ENCODE measurements around the gene COL9A3. TPM values are rescaled to one million over a fixed set of nuclear protein-coding genes. Genes with fewer than 3 reads are reported as not detected.

The COL9A3 gene
- total RNA-seq, 4 donors from 2014 or later = 6.0 to 223 (median 8.0) TPM

DNA sequence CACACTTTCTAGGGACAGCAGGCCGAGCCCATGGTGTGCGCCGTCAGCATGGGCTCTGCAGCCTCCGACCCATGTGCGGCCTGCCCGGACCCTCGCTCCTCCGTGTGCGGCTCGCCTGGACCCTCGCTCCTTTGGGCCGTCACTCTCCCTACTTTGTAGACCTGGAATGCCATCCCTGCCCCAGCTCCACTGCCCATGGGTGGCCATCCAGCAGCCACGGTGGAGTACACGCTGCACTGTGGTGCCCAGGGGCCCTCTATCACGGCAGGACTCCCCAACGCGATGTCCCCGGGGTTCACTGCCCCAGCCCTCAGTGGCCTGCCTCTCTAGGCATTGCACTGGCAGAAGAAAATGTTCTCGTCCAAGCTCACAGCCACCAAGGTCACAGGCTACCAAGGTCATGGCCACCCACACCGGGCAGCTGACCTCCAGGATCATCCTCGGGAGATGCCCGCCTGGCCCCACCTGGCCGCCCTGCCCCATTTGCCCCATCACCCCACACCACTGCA, 44.7 kb upstream of the COL9A3 start:
- in situ Hi-C loops (cut with MboI; ENCODE audit: low pct_ligation_motif_present in 1 of 4, low pct_unique_long_range_greater_than_20kb in 1 of 4, low sequenced_read_pairs in 3 of 4) (no loop called here), intact Hi-C loops (cut with DNase I; ENCODE audit: low total_unique reads) (no loop called here)
- Histone ChIP-seq H3K9me3 (no peaks in the 10 kb centered on the region), H3K36me3 (no peaks in the 10 kb centered on the region), H3K4me3 (no peak overlapping the region), H3K4me1 (peaks cover 0 to 10% (median 2%) of the 10 kb centered on the region in 4 donors), H3K27me3 (peaks cover 5% of the 10 kb centered on the region), H3K27ac (no peak overlapping the region)
- no peak for TF ChIP-seq POLR2A (IDR thresholded peaks at IDR 0.05)
- no peak for DNase-seq
- WGBS, 2 donors (ENCODE audit: low coverage in 1 of 2) = 80 to 90% methylated on average over 2 to 23 of the region's 23 CpGs

DNA sequence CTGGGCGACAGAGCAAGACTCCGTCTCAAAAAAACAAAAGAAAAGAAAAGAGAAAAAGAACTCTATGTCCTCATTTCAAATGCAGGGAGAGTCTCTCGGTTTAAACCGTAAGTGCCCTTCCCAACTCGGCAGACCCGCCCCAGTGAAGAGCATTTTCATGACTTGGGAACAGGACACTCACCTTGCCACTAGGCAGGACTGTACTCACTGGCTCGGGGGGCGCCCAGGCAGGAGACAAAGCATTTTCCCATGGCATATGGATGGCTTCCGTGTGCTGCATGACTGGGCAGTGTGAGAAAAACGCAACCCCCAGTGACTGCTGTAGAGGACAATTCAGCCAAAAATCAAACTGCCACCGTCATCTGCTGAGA, 44.2 kb upstream of the COL9A3 start:
- DNase-seq = no peak
- H3K36me3 ChIP-seq = no peaks in the 10 kb centered on the region
- H3K4me1 ChIP-seq = peaks cover 0 to 10% (median 2%) of the 10 kb centered on the region in 4 donors
- no peaks in the 10 kb centered on the region for H3K9me3 ChIP-seq
- in situ Hi-C loops (cut with MboI; ENCODE audit: low pct_ligation_motif_present in 1 of 4, low pct_unique_long_range_greater_than_20kb in 1 of 4, low sequenced_read_pairs in 3 of 4) = no loop called here
- H3K27ac ChIP-seq = no peak overlapping the region
- H3K4me3 ChIP-seq = no peak overlapping the region
- TF ChIP-seq, protein P1, sequence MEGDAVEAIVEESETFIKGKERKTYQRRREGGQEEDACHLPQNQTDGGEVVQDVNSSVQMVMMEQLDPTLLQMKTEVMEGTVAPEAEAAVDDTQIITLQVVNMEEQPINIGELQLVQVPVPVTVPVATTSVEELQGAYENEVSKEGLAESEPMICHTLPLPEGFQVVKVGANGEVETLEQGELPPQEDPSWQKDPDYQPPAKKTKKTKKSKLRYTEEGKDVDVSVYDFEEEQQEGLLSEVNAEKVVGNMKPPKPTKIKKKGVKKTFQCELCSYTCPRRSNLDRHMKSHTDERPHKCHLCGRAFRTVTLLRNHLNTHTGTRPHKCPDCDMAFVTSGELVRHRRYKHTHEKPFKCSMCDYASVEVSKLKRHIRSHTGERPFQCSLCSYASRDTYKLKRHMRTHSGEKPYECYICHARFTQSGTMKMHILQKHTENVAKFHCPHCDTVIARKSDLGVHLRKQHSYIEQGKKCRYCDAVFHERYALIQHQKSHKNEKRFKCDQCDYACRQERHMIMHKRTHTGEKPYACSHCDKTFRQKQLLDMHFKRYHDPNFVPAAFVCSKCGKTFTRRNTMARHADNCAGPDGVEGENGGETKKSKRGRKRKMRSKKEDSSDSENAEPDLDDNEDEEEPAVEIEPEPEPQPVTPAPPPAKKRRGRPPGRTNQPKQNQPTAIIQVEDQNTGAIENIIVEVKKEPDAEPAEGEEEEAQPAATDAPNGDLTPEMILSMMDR (IDR thresholded peaks at IDR 0.05) = no peak
- TF ChIP-seq EP300 (IDR thresholded peaks at IDR 0.05; ENCODE audit: low read depth) = no peak
- no peak for TF ChIP-seq POLR2A (IDR thresholded peaks at IDR 0.05)
- TF ChIP-seq POLR2AphosphoS5 (IDR thresholded peaks at IDR 0.05) = no peak
- peaks cover 5% of the 10 kb centered on the region for H3K27me3 ChIP-seq
- WGBS, 2 donors (ENCODE audit: low coverage in 1 of 2) = 72 to 79% methylated on average over 6 to 11 of the region's 11 CpGs
- intact Hi-C loops (cut with DNase I; ENCODE audit: low total_unique reads) = no loop called here

DNA sequence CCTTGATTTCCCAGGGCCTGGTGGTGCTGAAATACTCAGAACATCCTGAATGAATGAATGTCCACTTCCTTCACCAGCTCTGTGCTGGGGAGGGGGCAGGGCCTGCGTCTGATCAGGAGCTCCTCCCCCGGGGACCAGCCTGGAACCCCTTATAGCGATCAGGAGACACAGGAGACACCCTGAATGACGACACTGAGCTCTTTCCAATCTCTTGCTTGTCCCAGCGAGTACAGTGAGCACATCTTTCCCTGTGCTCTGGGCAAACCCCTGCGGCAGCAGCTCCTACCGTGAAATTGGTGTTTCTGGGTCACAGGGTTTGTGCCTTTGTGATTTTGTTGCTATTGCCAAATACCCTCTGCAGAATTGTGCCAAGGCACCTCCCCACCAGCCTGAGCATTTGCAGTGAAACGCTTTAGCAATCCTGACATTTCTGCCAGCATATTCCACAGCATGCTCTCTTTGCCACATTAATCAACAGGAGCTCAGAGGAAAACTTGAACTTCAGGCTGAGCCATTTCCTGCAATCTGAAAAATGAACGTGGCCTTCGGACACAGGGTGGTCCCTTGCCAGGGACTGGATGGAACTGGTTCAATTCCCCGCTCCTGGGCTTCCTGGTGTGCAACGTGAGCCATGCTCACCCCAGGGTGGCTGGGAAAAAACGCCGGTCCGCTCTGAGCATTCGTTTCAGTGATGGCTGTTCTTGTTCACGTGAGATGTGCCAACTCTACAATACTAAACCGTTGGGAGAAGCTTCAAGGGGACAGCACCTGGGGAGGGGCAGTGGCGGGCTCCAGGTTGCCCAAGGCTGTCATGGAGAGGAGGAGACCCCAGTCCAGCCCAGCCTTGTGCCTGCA, 43.6 kb upstream of the COL9A3 start:
- peaks cover 5% of the 10 kb centered on the region for H3K27me3 ChIP-seq
- in situ Hi-C loops (cut with MboI; ENCODE audit: low pct_ligation_motif_present in 1 of 4, low pct_unique_long_range_greater_than_20kb in 1 of 4, low sequenced_read_pairs in 3 of 4) (no loop called here), intact Hi-C loops (cut with DNase I; ENCODE audit: low total_unique reads) (no loop called here)
- no peak overlapping the region for H3K27ac ChIP-seq
- no peak overlapping the region for H3K4me3 ChIP-seq
- WGBS, 2 donors (ENCODE audit: low coverage in 1 of 2) = 57% methylated on average over 19 of the region's 19 CpGs; no CpG with 5 or more reads in 1 of the 2 donors
- H3K4me1 ChIP-seq = peaks cover 0 to 10% (median 2%) of the 10 kb centered on the region in 4 donors
- TF ChIP-seq POLR2AphosphoS5 (IDR thresholded peaks at IDR 0.05) = no peak
- TF ChIP-seq EP300 (IDR thresholded peaks at IDR 0.05; ENCODE audit: low read depth) = no peak
- TF ChIP-seq POLR2A (IDR thresholded peaks at IDR 0.05) = no peak
- TF ChIP-seq, protein P1 (IDR thresholded peaks at IDR 0.05) = no peak
- no peaks in the 10 kb centered on the region for H3K36me3 ChIP-seq
- no peaks in the 10 kb centered on the region for H3K9me3 ChIP-seq
- no peak for DNase-seq

DNA sequence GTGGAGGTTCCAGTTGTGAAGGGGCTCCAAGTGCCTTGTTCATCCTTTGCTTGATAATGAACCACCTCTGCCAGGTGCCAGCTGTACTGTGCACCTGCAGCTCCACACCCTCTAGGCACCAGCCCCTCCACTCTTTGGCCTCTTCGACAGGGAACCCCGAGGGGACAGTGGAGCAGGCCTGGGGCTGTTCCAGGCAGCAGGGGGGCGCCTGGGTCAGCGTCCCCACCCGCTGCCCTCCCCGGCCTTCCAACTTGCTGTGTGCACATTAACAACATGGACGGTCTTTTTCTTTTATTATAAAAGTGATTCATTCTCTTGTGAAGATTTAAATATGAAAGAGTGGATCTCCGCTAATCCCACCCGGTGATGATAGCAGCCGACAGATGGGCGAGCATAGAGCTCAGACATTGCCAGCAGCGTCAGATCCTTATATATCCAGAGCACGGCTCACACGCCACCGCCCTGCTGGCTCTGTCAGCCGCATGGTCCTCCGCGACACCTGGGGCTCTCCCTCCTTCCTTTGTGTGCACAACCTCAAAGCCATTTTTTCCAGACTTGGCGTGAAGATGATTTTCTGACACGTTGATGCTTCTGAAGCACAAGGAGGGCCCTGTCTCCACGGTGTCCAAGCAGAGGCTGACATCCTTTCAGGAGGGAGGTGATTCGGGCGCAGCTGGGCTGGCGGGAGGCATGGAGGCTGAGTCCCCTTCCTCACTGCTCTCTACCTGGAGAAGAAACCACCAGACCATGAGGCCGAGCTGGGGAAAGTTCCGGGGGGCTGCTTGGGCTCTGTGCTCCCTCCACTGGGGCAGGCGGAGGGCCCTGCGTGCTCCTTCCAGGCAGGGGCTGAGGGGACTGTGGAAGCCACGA, 42.8 kb upstream of the COL9A3 start:
- DNase-seq = no peak
- no peak overlapping the region for H3K4me3 ChIP-seq
- peaks cover 5% of the 10 kb centered on the region for H3K27me3 ChIP-seq
- no peaks in the 10 kb centered on the region for H3K9me3 ChIP-seq
- TF ChIP-seq EP300 (IDR thresholded peaks at IDR 0.05; ENCODE audit: low read depth) = no peak
- TF ChIP-seq, protein P1 (IDR thresholded peaks at IDR 0.05) = no peak
- TF ChIP-seq POLR2A (IDR thresholded peaks at IDR 0.05) = no peak
- TF ChIP-seq POLR2AphosphoS5 (IDR thresholded peaks at IDR 0.05) = no peak
- no peak overlapping the region for H3K27ac ChIP-seq
- in situ Hi-C loops (cut with MboI; ENCODE audit: low pct_ligation_motif_present in 1 of 4, low pct_unique_long_range_greater_than_20kb in 1 of 4, low sequenced_read_pairs in 3 of 4) = no loop called here
- peaks cover 0 to 7% (median 2%) of the 10 kb centered on the region in 4 donors for H3K4me1 ChIP-seq
- no peaks in the 10 kb centered on the region for H3K36me3 ChIP-seq
- 67 to 85% methylated on average over 3 to 29 of the region's 29 CpGs for WGBS, 2 donors (ENCODE audit: low coverage in 1 of 2)
- intact Hi-C loops (cut with DNase I; ENCODE audit: low total_unique reads) = no loop called here

Measured in transverse colon (tissue), 4 donors.